K562 (cell line): ENCODE measurements around the gene ELMO3. TPM values are rescaled to one million over a fixed set of nuclear protein-coding genes. Genes with fewer than 3 reads are reported as not detected.
A peak's percentile ranks its signal among the peaks of the same experiment; 100 is the strongest.

ENCODE experiments used
- CUX1 ChIP-seq: fragments of 200-800 bp; sonication (Bioruptor generic); IDR thresholded peaks from 2 replicates; pipeline ENCODE4 v1.6.1; 2016; ENCODE audit warnings: missing genetic modification characterization, missing compliant biosample characterization
- E2F6 ChIP-seq, 2 experiments: IDR thresholded peaks; 2 replicates each; pipeline ENCODE4 v1.6.1; 2011; ENCODE audit warnings: borderline replicate concordance in 1 of 2, control low read depth in 1 of 2, low read depth in 1 of 2, low read length in 1 of 2, mild to moderate bottlenecking in 1 of 2, mixed read lengths in 1 of 2, moderate library complexity in 1 of 2; ENCODE audit not compliant: insufficient read depth in 1 of 2, insufficient read length in 1 of 2, poor library complexity in 1 of 2, severe bottlenecking in 1 of 2; ENCODE audit errors: extremely low read depth in 1 of 2
- NEUROD1 ChIP-seq: fragments of 150-350 bp; IDR thresholded peaks from 2 replicates; pipeline ENCODE4 v1.6.1; 2014; ENCODE audit warnings: borderline replicate concordance, low read length, low read depth; ENCODE audit not compliant: partially characterized antibody
- POLR2AphosphoS2 ChIP-seq: IDR thresholded peaks from 2 replicates; pipeline ENCODE4 v1.6.1; 2012; ENCODE audit warnings: low read length, improper control_type of control experiment
- RBM15 ChIP-seq: fragments of 200-400 bp; formaldehyde crosslinking; IDR thresholded peaks from 2 replicates; pipeline ENCODE4 v1.6.1; 2018; ENCODE audit warnings: mild to moderate bottlenecking, low read length, moderate library complexity; ENCODE audit not compliant: insufficient read depth
- REST ChIP-seq, 2 experiments: fragments of 450-650 bp; formaldehyde crosslinking in 1 of 2; IDR thresholded peaks; 2 replicates each; pipeline versions ENCODE4 v1.4.0 to v1.6.1; 2014 to 2020; ENCODE audit warnings: mild to moderate bottlenecking in 2 of 2, borderline replicate concordance in 1 of 2, low read depth in 1 of 2
- TFAM ChIP-seq: fragments of 250-450 bp; sonication (Bioruptor Pico); conservative IDR thresholded peaks from 2 replicates; pipeline ENCODE4 v1.5.0; 2021; ENCODE audit warnings: mild to moderate bottlenecking, moderate library complexity
- ZNF280B ChIP-seq: fragments of 250-450 bp; sonication (Bioruptor Pico); IDR thresholded peaks from 2 replicates; pipeline ENCODE4 v1.5.1; 2021; ENCODE audit warnings: mild to moderate bottlenecking
- polyA plus RNA-seq, 8 experiments: library from polyadenylated mRNA; depleted of rRNA in 4 of 8; stranded (reverse) in 5 of 8; unstranded in 3 of 8; fragments of >200 nt; fragmentation: Nextera tagmentation in 2 of 8; fragmentation: Illumina TruSeq in 1 of 8; extraction: Ambion mirVana in 2 of 8; extraction: Trizol in 1 of 8; gene quantifications; 2 replicates each; pipeline versions ENCODE4 v1.2.1 to v1.2.3, GENCODE V29; 2011 to 2014; ENCODE audit warnings: inconsistent platforms in 1 of 8, missing spikeins in 1 of 8
- total RNA-seq, 7 experiments: library from RNA; depleted of rRNA in 6 of 7; stranded (reverse); fragments of >200 nt in 6 of 7; fragmentation: Illumina TruSeq in 2 of 7; extraction: Trizol in 2 of 7; gene quantifications; 2 replicates each; pipeline versions ENCODE4 v1.2.1 to v1.2.3, GENCODE V29; 2011 to 2021; ENCODE audit warnings: low replicate concordance in 1 of 7

Gene ELMO3
- total and polyA plus RNA-seq, 9 of the 15 experiments (the other 6 are each of a cell fraction or from before 2014, with no cell fraction given) = 0.04 to 5.1 (median 1.5) TPM

DNA sequence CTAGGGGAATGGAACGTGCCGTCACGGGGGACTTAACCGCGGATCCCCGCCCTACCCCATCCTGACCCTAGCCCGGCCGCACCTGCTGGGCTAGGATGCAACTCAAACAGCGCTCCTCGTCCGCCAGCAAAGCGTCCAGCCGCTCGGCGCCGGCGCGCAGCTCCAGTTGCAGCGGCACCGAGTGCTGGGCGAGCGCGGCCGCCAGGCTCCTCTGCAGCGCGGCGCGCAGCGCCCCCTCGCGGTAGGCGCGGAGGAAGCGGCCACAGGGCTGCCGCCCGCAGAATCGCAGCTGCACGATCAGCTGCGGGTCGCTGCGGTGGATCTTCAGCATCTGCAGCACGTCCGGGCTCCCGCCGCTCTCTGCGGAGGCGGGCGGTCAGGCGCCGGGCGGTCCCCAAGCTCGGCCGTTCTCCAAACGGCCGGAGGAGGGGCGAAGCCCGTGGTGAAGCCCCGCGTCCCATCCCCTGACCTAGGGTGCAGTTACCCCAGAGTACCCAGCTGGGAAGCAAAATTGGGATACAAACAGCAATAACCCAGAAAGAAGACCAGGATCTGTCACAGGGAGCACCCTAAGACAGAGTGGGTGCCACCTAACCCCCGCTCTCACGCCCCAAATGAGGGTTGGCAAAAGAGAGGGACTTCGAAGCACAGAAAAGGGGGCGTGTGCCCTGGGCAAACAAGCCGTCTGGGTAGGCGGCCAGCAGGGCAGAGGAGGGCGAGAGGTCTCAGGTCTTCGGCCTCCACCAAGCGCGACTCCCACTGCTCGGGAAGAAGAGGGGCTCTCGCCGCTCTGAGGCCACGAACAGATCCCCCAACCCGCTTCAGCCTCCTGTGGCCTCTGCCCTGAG, 43.4 kb upstream of the ELMO3 start (continued):
- TF ChIP-seq E2F6 (IDR thresholded peaks at IDR 0.05; ENCODE audit: borderline replicate concordance in 1 of 2, extremely low read depth in 1 of 2, insufficient read depth in 1 of 2, insufficient read length in 1 of 2, low read depth in 1 of 2, low read length in 1 of 2, poor library complexity in 1 of 2, severe bottlenecking in 1 of 2) (peak in 1 of 2 experiments; percentile 44), POLR2AphosphoS2 (no peak), NEUROD1 (no peak), ZNF280B (CRISPR knock-in tag) (no peak), CUX1 (CRISPR knock-in tag) (no peak), REST (IDR thresholded peaks at IDR 0.05; ENCODE audit: borderline replicate concordance) (peak; percentile 90), REST (CRISPR knock-in tag; IDR thresholded peaks at IDR 0.05; ENCODE audit: low read depth) (no peak), TFAM (CRISPR knock-in tag) (no peak), RBM15 (no peak)
